Measurements from ENCODE around the gene NSF.

Gene NSF

GRCh38 chr17:46717999-46718398 lies 127.5 kb downstream of the NSF start:
- DNase-seq = no peak

- no peak for DNase-seq
These were observed 129.4 kb downstream of the NSF start for GRCh38 chr17:46719891-46720290.

GRCh38 chr17:46720408-46720807 lies 129.9 kb downstream of the NSF start:
- DNase-seq = no peak

GRCh38 chr17:46722662-46723285 lies 132.3 kb downstream of the NSF start:
- no peak for DNase-seq

GRCh38 chr17:46726206-46726605 lies 135.7 kb downstream of the NSF start:
- DNase-seq = no peak

- no peak for DNase-seq
These were observed 137.3 kb downstream of the NSF start for GRCh38 chr17:46727572-46728348.

- no peak for DNase-seq
These were observed 139.6 kb downstream of the NSF start for GRCh38 chr17:46730026-46730425.

- no peak for DNase-seq
These were observed 140.2 kb downstream of the NSF start for GRCh38 chr17:46730679-46731078.

GRCh38 chr17:46732160-46732559 lies 141.7 kb downstream of the NSF start:
- no peak for DNase-seq

- no peak for DNase-seq
These were observed 142.4 kb downstream of the NSF start for GRCh38 chr17:46732754-46733398.

GRCh38 chr17:46733837-46734475 lies 143.5 kb downstream of the NSF start:
- no peak for DNase-seq

- DNase-seq = no peak
These were observed 145.6 kb downstream of the NSF start for GRCh38 chr17:46736100-46736499.

GRCh38 chr17:46737326-46737725 lies 146.9 kb downstream of the NSF start:
- no peak for DNase-seq

GRCh38 chr17:46738544-46738943 lies 148.1 kb downstream of the NSF start:
- no peak for DNase-seq

GRCh38 chr17:46739982-46740381 lies 149.5 kb downstream of the NSF start:
- DNase-seq = no peak

GRCh38 chr17:46741122-46741730 lies 150.8 kb downstream of the NSF start:
- no peak for DNase-seq

- no peak for DNase-seq
These were observed 152.2 kb downstream of the NSF start for GRCh38 chr17:46742565-46743270.

GRCh38 chr17:46744441-46744840 lies 154.0 kb downstream of the NSF start:
- no peak for DNase-seq

- no peak for DNase-seq
These were observed 154.9 kb downstream of the NSF start for GRCh38 chr17:46745376-46745775.

- no peak for DNase-seq
These were observed 161.0 kb downstream of the NSF start for GRCh38 chr17:46751425-46751824.

- DNase-seq = no peak
These were observed 163.3 kb downstream of the NSF start for GRCh38 chr17:46753776-46754175.

All from right kidney (tissue), 1 donor.